HepG2 (cell line): Measurements from ENCODE around the gene BIRC3. TPM values are rescaled to one million over a fixed set of nuclear protein-coding genes. Genes with fewer than 3 reads are reported as not detected.
"Not testable (repeated sequence)": the region's sequence is repeated elsewhere in the genome, so short reads cannot be mapped to it uniquely, and the experiment has no call there.

Source experiments
- ATAC-seq: fragments of 200-7000 bp; cut with Tn5 transposase; 3 replicates; pipeline ENCODE4 v1.9.1; 2020; ENCODE audit warnings: mild to moderate bottlenecking, moderate library complexity
- BruUV-seq: library from RNA; stranded (reverse); fragments of 400-500 nt; replicated peaks from 2 replicates; lab custom pipeline; 2021; lab: Mats Ljungman, UMichigan
- CTCF ChIA-PET: fragments of 300-600 bp; formaldehyde crosslinking; extraction: SDS; loops from one replicate; lab custom pipeline; 2021; ENCODE audit warnings: low total read pairs, inconsistent platforms, low intra/inter-chr PET ratio; lab: Yijun Ruan, JAX
- POLR2A ChIA-PET: fragments of 350-600 bp; sonication (Branson Sonifier 250); formaldehyde crosslinking; loops from one replicate; lab custom pipeline; 2020; ENCODE audit warnings: antibody characterized with exemption, inconsistent platforms; lab: Yijun Ruan, JAX
- DNase-seq: peaks from one replicate; pipeline ENCODE4 v3.0.0-alpha.2; 2015; ENCODE audit warnings: low spot score
- FAIRE-seq: peaks from 3 replicates; lab custom pipeline; 2011; peaks lifted over from hg19 to GRCh38; lab: Jason Lieb, UNC
- H2AFZ ChIP-seq: one replicate; pipeline ENCODE4 v1.6.1; 2011; ENCODE audit warnings: low read length, inconsistent platforms
- H3K27ac ChIP-seq: fragments of 300-600 bp; 3 replicates; pipeline ENCODE4 v1.8.0; 2011; ENCODE audit warnings: mixed run types, mild to moderate bottlenecking, mixed read lengths, low read length, inconsistent platforms; ENCODE audit not compliant: insufficient read depth; ENCODE audit errors: extremely low read length
- H3K27me3 ChIP-seq, 2 experiments: fragments of 200-600 bp in 1 of 2; 2 replicates in 1 of 2; 3 replicates in 1 of 2; pipeline versions ENCODE4 v1.6.0 to v1.8.0; 2011; ENCODE audit warnings: low read length in 2 of 2, mild to moderate bottlenecking in 2 of 2, moderate library complexity in 2 of 2, inconsistent platforms in 1 of 2; ENCODE audit not compliant: insufficient read depth in 2 of 2, control insufficient read depth in 1 of 2
- H3K36me3 ChIP-seq, 2 experiments: fragments of 200-600 bp in 1 of 2; replicated peaks in 1 of 2; 2 replicates in 1 of 2; 3 replicates in 1 of 2; pipeline versions ENCODE4 v1.5.1 to v1.8.0; 2011; ENCODE audit warnings: low read length in 2 of 2, inconsistent platforms in 1 of 2; ENCODE audit not compliant: insufficient read depth in 2 of 2, control insufficient read depth in 1 of 2
- H3K4me1 ChIP-seq: 2 replicates; pipeline ENCODE4 v1.5.1; 2012; ENCODE audit warnings: low read length, inconsistent platforms; ENCODE audit not compliant: insufficient read depth
- H3K4me2 ChIP-seq: 2 replicates; pipeline ENCODE4 v1.6.0; 2011; ENCODE audit warnings: low read depth, low read length, inconsistent platforms
- H3K4me3 ChIP-seq, 3 experiments: fragments of 200-600 bp in 1 of 3; sonication (generic), shearing (Covaris generic) in 1 of 3; replicated peaks in 1 of 3; 2 replicates each; pipeline ENCODE4 v1.5.1; 2011 to 2016; ENCODE audit warnings: low read length in 3 of 3, inconsistent platforms in 2 of 3, low read depth in 2 of 3, mild to moderate bottlenecking in 2 of 3, control low read depth in 1 of 3, mixed read lengths in 1 of 3; ENCODE audit not compliant: insufficient read depth in 1 of 3
- H3K79me2 ChIP-seq: one replicate; pipeline ENCODE4 v1.6.1; 2011; ENCODE audit warnings: low read length, inconsistent platforms; ENCODE audit not compliant: insufficient read depth
- H3K9ac ChIP-seq: 2 replicates; pipeline ENCODE4 v1.6.0; 2011; ENCODE audit warnings: mild to moderate bottlenecking, low read depth, low read length, inconsistent platforms; ENCODE audit not compliant: insufficient read depth
- H3K9me3 ChIP-seq: 2 replicates; pipeline ENCODE4 v1.5.1; 2012; ENCODE audit warnings: mild to moderate bottlenecking, low read length
- H4K20me1 ChIP-seq: 2 replicates; pipeline ENCODE4 v1.6.0; 2011; ENCODE audit warnings: inconsistent platforms, mild to moderate bottlenecking, low read length, moderate library complexity; ENCODE audit not compliant: insufficient read depth
- AGO1 ChIP-seq: fragments of 200-400 bp; formaldehyde crosslinking; IDR thresholded peaks from 2 replicates; pipeline ENCODE4 v1.6.1; 2017; ENCODE audit warnings: mild to moderate bottlenecking, low read depth, low read length, moderate library complexity; ENCODE audit not compliant: poor library complexity, severe bottlenecking
- CTCF ChIP-seq: sonication (generic); formaldehyde crosslinking; IDR thresholded peaks from 2 replicates; pipeline ENCODE4 v1.5.0; 2020; ENCODE audit warnings: mild to moderate bottlenecking, missing genetic modification reagents, moderate library complexity
- ERF ChIP-seq: IDR thresholded peaks from 2 replicates; pipeline ENCODE4 v1.6.1; 2018; ENCODE audit warnings: missing biosample characterization, missing genetic modification reagents
- NR2F2 ChIP-seq: IDR thresholded peaks from 2 replicates; pipeline ENCODE4 v1.6.1; 2012; ENCODE audit warnings: low read depth, inconsistent platforms, borderline replicate concordance
- PRPF4 ChIP-seq: fragments of 200-400 bp; formaldehyde crosslinking; IDR thresholded peaks from 2 replicates; pipeline ENCODE4 v1.6.1; 2016; ENCODE audit warnings: low read length, low read depth; ENCODE audit not compliant: poor library complexity, severe bottlenecking
- REL ChIP-seq: sonication (generic); formaldehyde crosslinking; conservative IDR thresholded peaks from 2 replicates; pipeline ENCODE4 v1.8.0; 2022; ENCODE audit warnings: mild to moderate bottlenecking, missing genetic modification reagents, moderate library complexity
- SAP130 ChIP-seq: IDR thresholded peaks from 2 replicates; pipeline ENCODE4 v1.6.1; 2016; ENCODE audit warnings: low read depth
- ZFP90 ChIP-seq: sonication (generic); formaldehyde crosslinking; IDR thresholded peaks from 2 replicates; pipeline ENCODE4 v1.8.0; 2022; ENCODE audit warnings: missing genetic modification reagents, mild to moderate bottlenecking, inconsistent platforms, borderline replicate concordance
- ZFX ChIP-seq: sonication (generic); formaldehyde crosslinking; IDR thresholded peaks from 2 replicates; pipeline ENCODE4 v1.4.0; 2020; ENCODE audit warnings: mild to moderate bottlenecking, low read depth, missing genetic modification reagents, moderate library complexity
- ZNF335 ChIP-seq: sonication (generic); formaldehyde crosslinking; IDR thresholded peaks from 2 replicates; pipeline ENCODE4 v1.4.0; 2020; ENCODE audit warnings: missing genetic modification reagents
- ZNF460 ChIP-seq: sonication (generic); formaldehyde crosslinking; IDR thresholded peaks from 2 replicates; pipeline ENCODE4 v1.5.1; 2020; ENCODE audit warnings: missing genetic modification reagents, mild to moderate bottlenecking, borderline replicate concordance
- ZNF670 ChIP-seq: sonication (generic); formaldehyde crosslinking; IDR thresholded peaks from 2 replicates; pipeline ENCODE4 v1.8.0; 2022; ENCODE audit warnings: mild to moderate bottlenecking, missing genetic modification reagents, borderline replicate concordance
- ZNF841 ChIP-seq: sonication (generic); formaldehyde crosslinking; IDR thresholded peaks from 2 replicates; pipeline ENCODE4 v1.8.1; 2023; ENCODE audit warnings: missing genetic modification reagents, borderline replicate concordance
- WGBS: methylation state at CpG from one replicate; pipeline ENCODE4 v1.1.6; 2017; ENCODE audit warnings: low lambda C conversion rate; 5-methylcytosine and 5-hydroxymethylcytosine counted together
- in situ Hi-C: cut with HindIII; loops from 2 replicates; pipeline ENCODE4 v1.10.0; 2017; ENCODE audit warnings: low pct_unique_long_range_greater_than_20kb; ENCODE audit not compliant: extremely low pct_ligation_motif_present
- intact Hi-C: fragments of 100-400 bp; cut with micrococcal nuclease; formaldehyde crosslinking; loops from one replicate; pipeline ENCODE4 v1.10.0; 2022; ENCODE audit not compliant: unreplicated experiment
- polyA plus RNA-seq, 8 experiments: library from polyadenylated mRNA; depleted of rRNA in 3 of 8; stranded (reverse) in 7 of 8; unstranded in 1 of 8; fragments of >200 nt; fragmentation: Illumina TruSeq in 4 of 8; extraction: Trizol in 4 of 8; gene quantifications; 2 replicates each; pipeline versions ENCODE4 v1.2.1 to v1.2.3, GENCODE V29; 2011 to 2016; ENCODE audit warnings: low read depth in 4 of 8, missing spikeins in 1 of 8, mixed read lengths in 1 of 8; ENCODE audit not compliant: insufficient read depth in 1 of 8
- total RNA-seq, 5 experiments: library from RNA; depleted of rRNA; stranded (reverse); fragments of >200 nt; fragmentation: Illumina TruSeq; extraction: Trizol; gene quantifications; 2 replicates each; pipeline ENCODE4 v1.2.3, GENCODE V29; 2016; ENCODE audit warnings: low read depth in 1 of 5

The BIRC3 gene
- total and polyA plus RNA-seq, 2 of the 13 experiments (the other 11 are each of a cell fraction or from before 2014, with no cell fraction given): 0.41 to 4.2 TPM

DNA sequence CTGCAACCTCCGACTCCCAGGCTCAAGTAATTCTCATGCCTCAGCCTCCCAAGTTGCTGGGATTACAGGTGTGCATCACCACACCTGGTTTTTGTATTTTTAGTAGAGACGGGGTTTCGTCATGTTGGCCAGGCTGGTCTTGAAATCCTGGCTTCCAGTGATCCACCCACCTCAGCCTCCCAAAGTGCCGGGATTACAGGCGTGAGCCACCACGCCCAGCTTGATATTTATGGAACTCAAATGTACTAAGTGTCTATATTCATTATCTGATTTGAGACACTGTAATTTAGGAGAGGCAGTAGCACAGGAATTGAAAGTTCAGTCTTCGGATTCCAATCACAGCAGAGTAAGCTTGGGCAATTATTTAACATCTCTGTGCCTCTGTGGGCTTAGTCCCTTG lies 24.0 kb downstream of the BIRC3 start:
- not testable (repeated sequence) for H4K20me1 ChIP-seq, BruUV-seq, H3K27me3 ChIP-seq, H3K4me2 ChIP-seq, H3K4me3 ChIP-seq, H3K9me3 ChIP-seq, H3K36me3 ChIP-seq, DNase-seq, H3K79me2 ChIP-seq, FAIRE-seq, H3K27ac ChIP-seq, H2AFZ ChIP-seq, H3K9ac ChIP-seq
- H3K4me1 ChIP-seq: peaks cover 30% of the 10 kb centered on the region
- in situ Hi-C loops (loop anchor here (5.0 to 10.0 kb wide), 2 partner anchors 153 to 271 kb away; no protein-coding TSS in a partner anchor), intact Hi-C loops (loop anchor here (1.0 to 5.0 kb wide), 4 partner anchors 154 to 325 kb away; no protein-coding TSS in a partner anchor)
- ATAC-seq: peak; percentile 38
- ChIA-PET POLR2A (interaction anchor here (0.9 to 2.1 kb wide), 3 partner anchors 155 to 325 kb away, joined by 3 to 6 read pairs (median 3); no protein-coding TSS in a partner anchor), CTCF (interaction anchor here (1.2 to 1.6 kb wide), 5 partner anchors 53 to 325 kb away, joined by 4 to 19 read pairs (median 9); no protein-coding TSS in a partner anchor)
- 56% methylated on average over 7 of the region's 7 CpGs for WGBS
- 0 out of 2 replicates have a peak, but pooled peaks have one; percentile 33 for TF ChIP-seq ZNF670 (CRISPR knock-in tag)
- 0 out of 2 replicates have a peak, but pooled peaks have one; percentile 4 for TF ChIP-seq ZFX (CRISPR knock-in tag)
- peak; percentile 22; the same call in 1 of the 2 replicates for TF ChIP-seq ZNF460 (CRISPR knock-in tag)

- no peaks in the 10 kb centered on the region for H4K20me1 ChIP-seq
- H3K27ac ChIP-seq: no peak overlapping the region
- ChIA-PET CTCF (interaction anchor here (1.2 to 1.6 kb wide), 5 partner anchors 54 to 324 kb away, joined by 4 to 19 read pairs (median 9); no protein-coding TSS in a partner anchor), POLR2A (interaction anchor here (0.9 to 2.1 kb wide), 3 partner anchors 154 to 325 kb away, joined by 3 to 6 read pairs (median 3); no protein-coding TSS in a partner anchor)
- H3K79me2 ChIP-seq: peaks cover 3% of the 10 kb centered on the region
- no peak overlapping the region for H3K9ac ChIP-seq
- BruUV-seq: no TSS peak
- in situ Hi-C loops: loop anchor here (5.0 to 10.0 kb wide), 2 partner anchors 153 to 270 kb away; no protein-coding TSS in a partner anchor
- WGBS: 50% methylated on average over 1 of the region's 1 CpG
- H3K27me3 ChIP-seq: no peaks in the 10 kb centered on the region; a peak in 1 of 5 replicates
- FAIRE-seq (peak; percentile 82), DNase-seq (peak; percentile 78), ATAC-seq (peak; percentile 86)
- peaks cover 30% of the 10 kb centered on the region for H3K4me1 ChIP-seq
- no peak overlapping the region for H3K4me3 ChIP-seq
- peak overlapping the region; percentile 39 for H2AFZ ChIP-seq
- intact Hi-C loops: loop anchor here (1.0 to 5.0 kb wide), 4 partner anchors 153 to 324 kb away; no protein-coding TSS in a partner anchor
- H3K36me3 ChIP-seq: no peaks in the 10 kb centered on the region
- no peaks in the 10 kb centered on the region for H3K9me3 ChIP-seq
- H3K4me2 ChIP-seq: no peak overlapping the region
- no peak for TF ChIP-seq ZNF841
- peak; percentile 34; the same call in 1 of the 2 replicates for TF ChIP-seq SAP130 (CRISPR knock-in tag)
- TF ChIP-seq CTCF (CRISPR knock-in tag): peak; percentile 92
- TF ChIP-seq AGO1: no peak
- TF ChIP-seq ZNF335 (CRISPR knock-in tag): no peak
- TF ChIP-seq NR2F2: no peak
- TF ChIP-seq REL (CRISPR knock-in tag): no peak
- peak; percentile 64; the same call in 1 of the 2 replicates for TF ChIP-seq ERF (CRISPR knock-in tag)
- no peak for TF ChIP-seq PRPF4
- TF ChIP-seq ZFP90: no peak
Observed at GRCh38 chr11:102341844-102342318, 24.6 kb downstream of the BIRC3 start.
